Epithelial cell of esophagus (primary cell): ENCODE measurements around the gene ASTN2.

Source experiments
- DNase-seq: peaks from one replicate; pipeline ENCODE4 v3.0.0; 2010; ENCODE audit warnings: low read depth
- H3K4me3 ChIP-seq: 2 replicates; pipeline ENCODE4 v1.5.1; 2011; ENCODE audit warnings: mild to moderate bottlenecking, low read length, control low read depth
- TF ChIP-seq, protein P1 (sequence below): IDR thresholded peaks from 2 replicates; pipeline ENCODE4 v1.5.1; 2011; ENCODE audit warnings: low read depth, mild to moderate bottlenecking, low read length, control low read depth, inconsistent platforms; ENCODE audit not compliant: insufficient read depth; ENCODE audit errors: missing control alignments

The ASTN2 gene

GRCh38 chr9:116958881-116959280, 456.0 kb downstream of the ASTN2 start:
- TF ChIP-seq, protein P1, sequence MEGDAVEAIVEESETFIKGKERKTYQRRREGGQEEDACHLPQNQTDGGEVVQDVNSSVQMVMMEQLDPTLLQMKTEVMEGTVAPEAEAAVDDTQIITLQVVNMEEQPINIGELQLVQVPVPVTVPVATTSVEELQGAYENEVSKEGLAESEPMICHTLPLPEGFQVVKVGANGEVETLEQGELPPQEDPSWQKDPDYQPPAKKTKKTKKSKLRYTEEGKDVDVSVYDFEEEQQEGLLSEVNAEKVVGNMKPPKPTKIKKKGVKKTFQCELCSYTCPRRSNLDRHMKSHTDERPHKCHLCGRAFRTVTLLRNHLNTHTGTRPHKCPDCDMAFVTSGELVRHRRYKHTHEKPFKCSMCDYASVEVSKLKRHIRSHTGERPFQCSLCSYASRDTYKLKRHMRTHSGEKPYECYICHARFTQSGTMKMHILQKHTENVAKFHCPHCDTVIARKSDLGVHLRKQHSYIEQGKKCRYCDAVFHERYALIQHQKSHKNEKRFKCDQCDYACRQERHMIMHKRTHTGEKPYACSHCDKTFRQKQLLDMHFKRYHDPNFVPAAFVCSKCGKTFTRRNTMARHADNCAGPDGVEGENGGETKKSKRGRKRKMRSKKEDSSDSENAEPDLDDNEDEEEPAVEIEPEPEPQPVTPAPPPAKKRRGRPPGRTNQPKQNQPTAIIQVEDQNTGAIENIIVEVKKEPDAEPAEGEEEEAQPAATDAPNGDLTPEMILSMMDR: no peak
- no peak overlapping the region for H3K4me3 ChIP-seq
- DNase-seq: no peak

DNA sequence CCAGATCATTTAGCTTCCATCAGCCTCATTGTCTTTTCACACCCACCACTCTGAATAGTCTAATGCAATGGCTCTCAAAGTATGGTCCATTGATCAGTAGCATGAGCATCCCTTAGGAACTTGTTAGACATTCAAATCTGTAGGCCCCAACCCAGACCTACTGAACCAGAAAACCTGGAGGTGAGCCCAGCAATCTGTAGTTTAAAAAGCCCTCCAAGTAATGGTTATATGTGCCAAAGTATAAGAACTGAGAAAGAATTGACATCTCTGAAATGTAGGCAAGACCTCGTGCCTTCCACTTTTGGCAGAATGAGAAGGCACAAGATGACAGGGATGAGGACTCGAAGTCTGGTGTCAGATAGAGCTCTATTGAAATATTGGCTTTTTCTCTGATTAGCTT, 460.1 kb downstream of the ASTN2 start:
- no peak overlapping the region for H3K4me3 ChIP-seq
- TF ChIP-seq, protein P1: no peak
- DNase-seq: no peak

GRCh38 chr9:116953271-116953670, 461.6 kb downstream of the ASTN2 start:
- no peak overlapping the region for H3K4me3 ChIP-seq
- no peak for DNase-seq
- TF ChIP-seq, protein P1: no peak

DNA sequence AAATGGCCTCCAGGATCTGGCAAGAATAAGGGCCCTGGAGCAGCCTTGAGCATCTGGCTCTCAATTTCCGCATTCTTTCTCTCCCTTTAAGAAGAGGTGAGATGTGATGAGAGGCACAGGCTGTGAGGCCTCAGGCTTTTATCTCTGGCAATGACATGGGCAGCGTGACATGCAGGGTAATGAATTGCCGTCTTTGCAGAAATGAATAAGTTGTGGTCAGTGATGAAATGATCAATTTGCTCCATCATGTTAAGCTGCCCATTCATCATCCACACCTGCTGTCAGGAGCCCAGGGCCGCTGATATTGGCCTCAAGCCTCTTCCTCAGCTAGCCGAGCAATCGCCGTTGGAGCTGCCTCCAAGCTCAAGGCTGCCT, 462.4 kb downstream of the ASTN2 start:
- DNase-seq: peak; percentile 56
- TF ChIP-seq, protein P1: no peak
- no peak overlapping the region for H3K4me3 ChIP-seq

DNA sequence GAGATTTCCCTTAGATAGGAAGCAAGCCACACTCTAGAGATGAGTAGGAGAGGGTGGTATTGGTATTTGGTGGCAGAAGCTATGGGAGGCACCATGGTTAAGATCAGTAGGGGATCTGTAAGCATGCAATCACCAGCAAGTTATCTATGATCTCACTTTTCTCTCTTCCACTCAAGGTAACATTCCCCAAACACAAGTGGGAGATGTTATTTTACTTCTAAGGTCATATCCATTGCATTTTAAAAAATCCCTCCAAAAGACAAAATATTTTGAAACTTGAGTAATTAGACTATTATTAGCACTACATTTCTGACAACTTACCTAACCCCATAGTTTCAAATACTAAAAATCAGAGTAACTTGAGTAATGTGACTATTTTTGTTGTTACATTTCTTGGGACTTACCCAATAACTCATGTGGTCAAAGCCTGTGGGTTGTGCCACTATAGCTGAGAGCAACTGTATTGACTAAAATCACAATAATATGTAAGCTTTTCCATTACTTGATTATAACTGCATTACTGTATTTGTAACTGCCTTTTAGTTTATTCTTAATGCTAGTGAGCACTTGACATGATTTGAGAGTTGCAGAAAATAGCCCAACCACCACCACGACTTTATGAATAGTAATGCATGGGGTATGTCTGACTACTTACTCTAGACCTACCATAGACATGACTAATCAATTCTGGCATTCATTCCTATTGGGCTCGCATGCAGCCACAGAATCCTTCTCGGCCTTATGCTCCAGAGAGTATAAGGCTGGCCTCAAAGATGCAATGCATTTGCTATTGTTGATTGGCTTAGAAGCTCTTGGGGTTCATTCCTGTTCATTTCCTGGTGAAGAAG, 463.0 kb downstream of the ASTN2 start:
- H3K4me3 ChIP-seq: no peak overlapping the region
- DNase-seq: peak; percentile 86
- TF ChIP-seq, protein P1: no peak

DNA sequence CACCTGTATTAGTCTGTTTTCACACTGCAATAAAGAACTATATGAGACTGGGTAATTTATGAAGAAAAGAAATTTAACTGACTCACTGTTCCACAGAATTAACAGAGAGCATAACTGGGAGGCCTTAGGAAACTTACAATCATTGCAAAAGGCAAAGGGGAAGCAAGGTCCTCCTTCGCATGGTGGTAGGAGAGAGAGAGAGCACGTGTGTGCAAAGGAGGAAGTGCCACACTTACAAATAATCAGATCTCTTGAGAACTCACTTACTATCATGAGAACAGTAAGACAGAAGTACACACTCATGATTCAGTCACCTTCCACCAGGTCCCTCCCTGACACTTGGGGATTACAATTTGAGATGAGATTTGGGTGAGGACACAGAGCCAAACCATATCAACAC, 469.0 kb downstream of the ASTN2 start:
- peak; percentile 19 for DNase-seq
- no peak overlapping the region for H3K4me3 ChIP-seq
- TF ChIP-seq, protein P1: no peak
